ENCODE measurements around the gene WDR89. TPM values are rescaled to one million over a fixed set of nuclear protein-coding genes. Genes with fewer than 3 reads are reported as not detected.
"Not testable (repeated sequence)": the region's sequence is repeated elsewhere in the genome, so short reads cannot be mapped to it uniquely, and the experiment has no call there.

WDR89 gene, protein sequence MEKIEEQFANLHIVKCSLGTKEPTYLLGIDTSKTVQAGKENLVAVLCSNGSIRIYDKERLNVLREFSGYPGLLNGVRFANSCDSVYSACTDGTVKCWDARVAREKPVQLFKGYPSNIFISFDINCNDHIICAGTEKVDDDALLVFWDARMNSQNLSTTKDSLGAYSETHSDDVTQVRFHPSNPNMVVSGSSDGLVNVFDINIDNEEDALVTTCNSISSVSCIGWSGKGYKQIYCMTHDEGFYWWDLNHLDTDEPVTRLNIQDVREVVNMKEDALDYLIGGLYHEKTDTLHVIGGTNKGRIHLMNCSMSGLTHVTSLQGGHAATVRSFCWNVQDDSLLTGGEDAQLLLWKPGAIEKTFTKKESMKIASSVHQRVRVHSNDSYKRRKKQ
- total RNA-seq = 19.3 TPM

GRCh38 chr14:63641473-63642228, at the start of gene WDR89:
TSS of gene WDR89 (minus strand) at chr14:63641871. CDS start at chr14:63599942, 41,929 bp downstream.
- peak; percentile 99 for DNase-seq (ENCODE audit: low spot score)

GRCh38 chr14:63689132-63689531, 47.5 kb upstream of the WDR89 start:
- no peak for DNase-seq (ENCODE audit: low spot score)

DNA sequence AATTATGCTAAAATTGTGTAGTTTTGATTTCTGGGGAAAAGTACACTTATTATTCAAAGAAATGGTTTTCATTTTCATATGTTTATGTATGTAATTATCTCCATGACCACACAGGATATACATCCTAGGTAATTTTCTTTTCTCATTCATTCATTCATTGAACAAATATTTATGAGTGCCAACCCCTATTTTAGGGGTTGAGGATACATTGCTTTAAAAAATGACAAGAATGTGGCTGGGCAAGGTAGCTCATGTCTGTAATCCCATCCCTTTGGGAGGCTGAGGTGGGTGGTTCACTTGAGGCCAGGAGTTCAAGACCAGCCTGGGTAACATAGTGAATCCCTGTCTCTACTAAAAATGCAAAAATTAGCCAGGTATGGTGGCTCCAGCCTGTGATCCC, 45.3 kb upstream of the WDR89 start:
- DNase-seq (ENCODE audit: low spot score) = no peak

GRCh38 chr14:63685401-63685800, 43.7 kb upstream of the WDR89 start:
- no peak for DNase-seq (ENCODE audit: low spot score)

- no peak for DNase-seq (ENCODE audit: low spot score)
Measured at GRCh38 chr14:63682727-63683593, 41.3 kb upstream of the WDR89 start.

GRCh38 chr14:63678536-63678935, 36.9 kb upstream of the WDR89 start:
- no peak for DNase-seq (ENCODE audit: low spot score)

GRCh38 chr14:63677891-63678379, 36.3 kb upstream of the WDR89 start:
- DNase-seq (ENCODE audit: low spot score) = no peak

GRCh38 chr14:63676615-63677014, 34.9 kb upstream of the WDR89 start:
- DNase-seq (ENCODE audit: low spot score) = no peak

DNA sequence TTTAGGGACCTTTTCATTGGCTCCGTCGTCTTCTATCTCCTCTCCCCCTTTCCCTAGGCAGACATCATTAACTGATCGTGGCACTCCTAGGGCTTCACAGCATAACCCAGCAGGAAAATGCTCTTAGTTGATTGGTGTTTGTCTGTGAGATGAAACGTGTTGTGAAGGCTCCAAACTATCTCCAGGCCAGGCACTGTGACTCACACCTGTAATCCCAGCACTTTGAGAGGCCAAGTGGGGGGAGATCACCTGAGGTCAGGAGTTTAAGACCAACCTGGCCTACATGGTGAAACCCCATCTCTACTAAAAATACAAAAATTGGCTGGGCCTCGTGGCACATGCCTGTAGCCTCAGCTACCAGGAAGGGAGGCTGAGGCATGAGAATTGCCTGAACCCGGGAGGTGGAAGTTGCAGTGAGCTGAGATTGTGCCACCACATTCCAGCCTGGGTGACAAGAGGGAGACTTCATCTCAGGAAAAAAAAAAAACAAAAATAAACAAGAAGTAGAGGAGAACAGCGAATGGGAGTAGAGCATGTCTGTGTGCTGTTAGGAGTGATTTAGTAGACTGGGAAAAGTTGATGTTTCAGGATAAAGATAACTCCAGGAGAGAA, 32.3 kb upstream of the WDR89 start:
- no peak for DNase-seq (ENCODE audit: low spot score)

GRCh38 chr14:63673255-63673654, 31.6 kb upstream of the WDR89 start:
- no peak for DNase-seq (ENCODE audit: low spot score)

DNA sequence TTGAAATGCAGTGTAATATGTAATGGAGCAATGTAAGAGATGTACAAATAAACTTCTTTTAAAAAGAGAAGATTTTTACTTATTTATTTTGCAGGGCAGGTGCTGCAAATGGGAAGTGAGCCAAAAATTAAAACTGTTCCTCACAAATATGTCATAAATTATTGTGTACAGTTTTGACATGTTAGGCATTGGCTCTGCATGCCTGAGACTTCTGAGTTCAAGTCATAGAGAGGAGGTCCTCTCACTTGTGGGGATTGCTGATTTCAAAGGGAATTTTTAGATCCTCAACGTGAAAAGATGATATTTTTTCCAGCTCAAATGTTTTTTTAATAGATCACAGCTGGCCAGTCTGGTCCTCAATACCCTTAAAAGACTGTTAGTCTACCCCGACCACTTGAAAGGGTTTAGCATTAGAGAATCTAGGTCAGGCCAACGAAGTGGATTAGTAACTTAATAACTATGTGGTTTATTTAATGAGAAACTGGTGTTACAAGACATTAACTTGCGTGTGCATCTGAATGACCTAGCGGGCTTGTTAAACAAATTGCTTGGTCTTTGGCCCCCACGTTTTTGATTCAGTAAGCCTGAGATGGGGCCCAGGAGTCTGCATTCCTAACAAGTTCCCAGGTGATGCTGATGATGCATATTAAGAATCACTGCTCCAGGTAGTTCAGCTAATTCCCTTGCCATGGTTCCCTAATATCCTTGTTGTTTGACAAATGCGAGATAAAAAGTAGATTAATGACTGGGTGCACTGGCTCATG, 30.9 kb upstream of the WDR89 start:
- DNase-seq (ENCODE audit: low spot score) = no peak

DNA sequence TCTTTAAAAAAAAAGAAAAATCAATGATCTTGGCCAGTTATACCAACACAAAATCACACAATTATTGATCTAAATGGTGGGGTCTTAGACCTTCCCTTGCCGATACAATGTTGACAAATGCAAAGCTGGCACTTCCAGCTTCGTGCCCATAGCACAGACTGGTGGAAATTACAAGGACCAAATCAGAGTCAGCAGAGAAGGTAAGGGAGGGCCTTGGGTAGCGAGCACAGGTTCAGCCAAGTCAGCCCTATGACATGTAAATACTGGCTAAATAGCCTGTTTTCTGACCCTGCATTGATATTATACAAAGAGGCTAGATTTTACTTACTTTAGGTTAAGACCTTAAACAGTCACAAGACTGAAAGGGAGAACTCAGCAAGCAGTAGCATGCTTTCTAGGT, 30.3 kb upstream of the WDR89 start:
- DNase-seq (ENCODE audit: low spot score) = no peak

DNA sequence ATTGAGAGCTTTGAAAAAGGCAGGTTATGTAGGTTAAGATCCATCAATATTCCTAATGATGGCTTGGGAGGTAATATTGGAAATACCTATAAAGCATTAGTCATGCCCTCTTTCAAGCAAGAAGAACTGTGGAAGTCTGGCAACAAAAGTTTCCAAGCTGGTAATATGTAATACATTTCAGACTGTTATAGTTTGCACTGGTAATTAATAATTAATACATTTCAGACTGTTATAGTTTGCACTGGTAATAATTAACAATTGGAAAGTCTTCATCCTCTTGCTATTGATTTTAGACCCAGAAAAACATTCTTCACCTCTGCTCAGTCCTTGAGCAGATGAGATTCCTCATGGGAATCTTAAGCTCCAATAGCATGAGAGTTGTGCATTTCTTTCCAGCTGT, 29.0 kb upstream of the WDR89 start:
- no peak for DNase-seq (ENCODE audit: low spot score)

DNA sequence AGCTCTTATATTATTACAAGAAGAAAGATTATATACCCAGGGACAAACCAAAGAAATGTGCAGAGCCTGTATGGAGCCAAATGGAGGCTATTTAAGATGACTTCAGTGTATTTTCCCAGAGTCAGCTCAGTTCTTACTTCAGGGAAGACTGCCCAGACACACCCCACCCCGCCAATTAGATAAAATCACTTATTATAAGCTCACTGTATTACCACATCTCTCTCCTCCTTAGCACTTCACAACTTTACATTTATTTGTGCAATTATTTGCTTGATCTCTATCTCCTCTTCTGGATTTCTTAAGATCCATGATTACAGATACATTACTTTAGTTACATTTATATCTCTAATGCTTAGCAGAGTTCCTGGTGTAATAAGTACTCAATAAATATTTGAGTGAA, 24.7 kb upstream of the WDR89 start:
- DNase-seq (ENCODE audit: low spot score) = no peak

GRCh38 chr14:63663428-63664341, 22.0 kb upstream of the WDR89 start:
- no peak for DNase-seq (ENCODE audit: low spot score)

DNA sequence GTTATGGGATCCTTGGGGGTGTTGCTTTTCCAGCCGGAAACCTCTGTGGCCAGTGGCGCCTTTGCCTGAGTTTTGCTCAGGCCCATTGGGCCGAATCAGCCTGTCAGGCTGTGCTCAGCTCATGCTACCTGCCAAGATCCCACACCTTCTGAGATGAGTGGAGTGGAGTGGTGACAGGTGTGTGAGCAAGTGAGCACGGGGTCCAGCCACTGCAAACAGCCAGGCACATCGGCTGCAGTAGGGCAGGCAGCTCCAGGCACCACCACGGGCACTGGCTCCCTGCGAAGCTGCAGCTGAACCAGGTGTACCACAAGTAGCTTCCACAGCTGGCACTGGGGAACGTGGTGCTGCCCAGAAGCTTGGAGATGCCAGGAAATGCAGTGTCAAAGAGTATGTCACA, 21.1 kb upstream of the WDR89 start:
- DNase-seq (ENCODE audit: low spot score) = no peak

DNA sequence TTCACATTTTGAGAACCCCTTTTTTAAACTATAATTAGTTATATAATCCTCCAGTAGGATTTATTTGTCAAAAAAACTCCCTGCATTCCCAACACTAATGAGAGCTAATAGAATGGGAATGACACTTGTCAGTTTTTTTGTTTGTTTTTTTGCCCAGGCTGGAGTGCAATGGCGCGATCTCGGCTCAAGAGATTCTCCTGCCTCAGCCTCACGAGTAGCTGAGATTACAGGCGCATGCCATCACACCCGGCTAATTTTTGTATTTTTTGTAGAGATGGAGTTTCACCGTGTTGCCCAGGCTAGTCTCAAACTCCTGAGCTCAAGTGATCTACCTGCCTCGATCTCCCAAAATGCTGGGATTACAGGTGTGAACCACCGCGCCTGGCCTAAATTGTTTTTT, 20.2 kb upstream of the WDR89 start:
- not testable (repeated sequence) for DNase-seq (ENCODE audit: low spot score)

DNA sequence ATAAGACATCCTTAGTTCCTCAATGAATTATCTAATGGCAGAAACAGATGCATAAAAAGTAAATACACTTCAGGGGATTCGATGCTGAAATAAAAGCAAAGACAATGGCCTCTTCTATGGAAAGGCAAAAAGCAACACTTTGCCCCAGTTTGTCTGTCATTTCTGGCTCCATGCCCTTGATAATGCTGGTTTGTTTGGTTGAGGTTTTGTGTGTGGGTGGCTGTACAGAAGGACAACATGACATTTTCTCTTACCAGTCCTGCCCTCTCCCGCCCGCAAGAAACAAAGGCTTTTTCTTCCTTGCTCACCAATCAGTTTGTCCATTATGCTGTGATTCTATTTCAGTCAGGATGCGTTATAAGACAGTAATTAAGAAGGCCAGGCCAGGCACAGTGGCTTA, 18.1 kb upstream of the WDR89 start:
- DNase-seq (ENCODE audit: low spot score) = no peak

DNA sequence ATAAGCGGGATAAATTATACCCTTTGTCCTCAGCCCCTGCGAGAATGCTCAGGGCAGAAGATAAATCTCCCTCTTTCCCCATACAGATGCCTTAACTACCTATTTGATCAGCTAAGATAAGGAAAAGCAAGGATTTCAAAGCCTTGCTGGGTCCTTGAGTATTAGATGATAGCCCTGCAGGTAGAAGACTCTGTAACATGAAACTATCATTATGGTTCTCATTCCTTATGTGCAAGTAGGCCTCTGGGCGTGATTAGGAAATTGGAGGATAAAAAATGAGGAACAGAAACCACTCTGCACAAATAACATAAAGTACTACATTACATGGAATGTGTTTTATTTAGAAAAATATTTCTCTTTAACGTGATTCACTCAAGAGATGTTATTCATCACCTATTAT, 14.5 kb upstream of the WDR89 start:
- no peak for DNase-seq (ENCODE audit: low spot score)

DNA sequence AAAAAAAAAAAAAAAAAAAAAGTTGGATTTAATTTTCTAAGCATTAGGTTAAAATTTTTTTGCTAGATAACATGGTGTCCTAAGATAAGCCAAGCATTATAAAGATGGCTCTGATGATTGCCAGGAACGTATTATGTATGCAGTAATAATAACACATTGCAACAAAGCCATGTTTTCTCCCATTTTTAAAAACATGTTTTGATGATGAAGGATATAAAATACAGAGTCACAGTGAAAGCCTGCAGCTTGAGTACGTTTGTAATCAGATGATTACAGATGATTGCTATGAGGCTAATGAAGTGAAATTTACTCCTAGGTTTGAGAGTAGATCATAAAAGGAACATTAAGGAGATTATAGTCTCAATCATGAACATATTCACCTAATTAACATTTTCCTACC, 13.3 kb upstream of the WDR89 start:
- no peak for DNase-seq (ENCODE audit: low spot score)
